Spleen (tissue), 11 donors: ENCODE data around the gene AK8. TPM values are rescaled to one million over a fixed set of nuclear protein-coding genes. Genes with fewer than 3 reads are reported as not detected.

Experiments used
- DNase-seq: peaks from one replicate; pipeline ENCODE4 v3.0.0-alpha.2; 2020
- H3K27ac ChIP-seq, 8 donors: fragments of 200-600 bp; sonication (generic) in 7 of 8; 1 replicate in 4 of 8; 2 replicates in 4 of 8; pipeline versions ENCODE4 v1.5.0 to v1.8.0; 2016 to 2021; ENCODE audit warnings: inconsistent platforms in 4 of 8, mild to moderate bottlenecking in 4 of 8, moderate library complexity in 1 of 8
- H3K27me3 ChIP-seq, 7 donors: fragments of 200-600 bp; sonication (generic) in 6 of 7; replicated peaks in 1 of 7; 1 replicate in 4 of 7; 2 replicates in 3 of 7; pipeline versions ENCODE4 v1.5.0 to v1.8.0; 2016 to 2021; ENCODE audit warnings: inconsistent platforms in 3 of 7, mild to moderate bottlenecking in 1 of 7
- H3K36me3 ChIP-seq, 6 donors: fragments of 200-600 bp; sonication (generic) in 5 of 6; 1 replicate in 4 of 6; 2 replicates in 2 of 6; pipeline versions ENCODE4 v1.5.0 to v1.8.0; 2016 to 2021; ENCODE audit warnings: inconsistent platforms in 2 of 6
- H3K4me1 ChIP-seq, 6 donors: fragments of 200-600 bp; sonication (generic) in 5 of 6; 1 replicate in 3 of 6; 2 replicates in 3 of 6; pipeline versions ENCODE4 v1.5.0 to v1.8.0; 2016 to 2021; ENCODE audit warnings: inconsistent platforms in 3 of 6
- H3K4me3 ChIP-seq, 8 donors: fragments of 200-600 bp; sonication (generic) in 7 of 8; 1 replicate in 4 of 8; 2 replicates in 4 of 8; pipeline versions ENCODE4 v1.5.0 to v1.8.0; 2016 to 2021; ENCODE audit warnings: inconsistent platforms in 4 of 8, mild to moderate bottlenecking in 4 of 8, moderate library complexity in 2 of 8
- H3K9me3 ChIP-seq, 8 donors: fragments of 200-600 bp; sonication (generic) in 7 of 8; 1 replicate in 4 of 8; 2 replicates in 4 of 8; pipeline versions ENCODE4 v1.5.0 to v1.8.0; 2016 to 2021; ENCODE audit warnings: inconsistent platforms in 4 of 8
- CTCF ChIP-seq, 11 experiments: fragments of 200-600 bp in 7 of 11; fragments of 450-650 bp in 4 of 11; sonication (generic) in 4 of 11; IDR thresholded peaks in 8 of 11; conservative IDR thresholded peaks in 3 of 11; 1 replicate in 7 of 11; 2 replicates in 4 of 11; pipeline versions ENCODE4 v1.4.0 to v1.8.0; 2016 to 2021; ENCODE audit warnings: antibody characterized with exemption in 11 of 11, inconsistent platforms in 4 of 11, mild to moderate bottlenecking in 1 of 11
- POLR2A ChIP-seq, 3 donors: fragments of 450-650 bp; IDR thresholded peaks; one replicate each; pipeline ENCODE4 v1.5.1; 2017; ENCODE audit warnings: antibody characterized with exemption in 3 of 3, mild to moderate bottlenecking in 1 of 3
- POLR2AphosphoS5 ChIP-seq, 3 donors: sonication (generic); formaldehyde crosslinking; IDR thresholded peaks; one replicate each; pipeline ENCODE4 v1.5.1; 2017; ENCODE audit warnings: antibody characterized with exemption in 3 of 3
- WGBS, 5 donors: extraction: QIAGEN DNeasy Blood & Tissue Kit in 3 of 5; methylation state at CpG; one replicate each; pipeline versions ENCODE4 v1.1.5 to v1.1.7; 2013 to 2018; 5-methylcytosine and 5-hydroxymethylcytosine counted together
- intact Hi-C: fragments of 100-400 bp; cut with DNase I; formaldehyde crosslinking; loops from one replicate; pipeline ENCODE4 v1.15.0; 2023; ENCODE audit warnings: low total_unique reads
- polyA plus RNA-seq, 3 donors: library from polyadenylated mRNA; stranded (reverse); fragments of 200-250 nt; gene quantifications; one replicate each; pipeline ENCODE4 v1.2.1, GENCODE V29; 2013
- total RNA-seq, 7 donors: library from RNA; depleted of rRNA in 3 of 7; stranded (reverse); fragments of >200 nt in 3 of 7; fragmentation: NEBNext Ultra II Directional in 4 of 7; extraction: Animal tissue kit (Norgen Biotek cat#: 25700) in 4 of 7; gene quantifications; one replicate each; pipeline versions ENCODE4 v1.1.0 to v1.2.1, GENCODE V29; 2016 to 2021
- donor health status: healthy with polysubstance abuse.
- donor health status: DM: no; HTN: no; CAD: no; lungs with moderate emphysema.
- donor health status: DM: no; HTN: no; CAD: no.
- donor health status: Bipolar disorder and iron deficiency.
- donor health status: healthy.
- donor health status: DM: no; HTN: no; CAD: no.
- donor health status: DM: yes; HTN: yes; CAD: no.

AK8 gene
- total and polyA plus RNA-seq, 10 donors, result 0.22 to 1.8 (median 0.93) TPM

- WGBS, 5 donors, result 88 to 94% (median 91%) methylated on average over 1 of the region's 1 CpG
- H3K4me1 ChIP-seq, result no peaks in the 10 kb centered on the region
- peaks cover 0 to 75% (median 42%) of the 10 kb centered on the region in 6 donors for H3K36me3 ChIP-seq
Measured at GRCh38 chr9:132690696-132691095, 187.4 kb downstream of the AK8 start.

GRCh38 chr9:132683873-132684272 is 194.2 kb downstream of the AK8 start:
- peaks cover 0 to 4% (median 0%) of the 10 kb centered on the region in 6 donors for H3K4me1 ChIP-seq
- H3K36me3 ChIP-seq, result peaks cover 0 to 91% (median 57%) of the 10 kb centered on the region in 6 donors
- DNase-seq, result no peak
- H3K4me3 ChIP-seq, result no peak overlapping the region
- intact Hi-C loops, result no loop called here
- no peaks in the 10 kb centered on the region for H3K9me3 ChIP-seq
- no peak overlapping the region for H3K27ac ChIP-seq
- TF ChIP-seq POLR2A (IDR thresholded peaks at IDR 0.05) (no peak), CTCF (IDR thresholded peaks at IDR 0.05 in 8 of 11, conservative IDR thresholded peaks at IDR 0.05 in 3 of 11) (no peak), POLR2AphosphoS5 (IDR thresholded peaks at IDR 0.05) (no peak)
- H3K27me3 ChIP-seq, result no peaks in the 10 kb centered on the region
- 86 to 99% (median 90%) methylated on average over 1 of the region's 1 CpG for WGBS, 5 donors

More at GRCh38 chr9:132690696-132691095, 187.4 kb downstream of the AK8 start:
- no peak for DNase-seq
- TF ChIP-seq CTCF (IDR thresholded peaks at IDR 0.05 in 8 of 11, conservative IDR thresholded peaks at IDR 0.05 in 3 of 11) (no peak), POLR2AphosphoS5 (IDR thresholded peaks at IDR 0.05) (no peak), POLR2A (IDR thresholded peaks at IDR 0.05) (no peak)
- Histone ChIP-seq H3K27ac (no peak overlapping the region), H3K27me3 (no peaks in the 10 kb centered on the region), H3K9me3 (peaks cover 0 to 5% (median 0%) of the 10 kb centered on the region in 8 donors), H3K4me3 (no peak overlapping the region)
- intact Hi-C loops, result loop anchor here (10.0 kb wide), 1 partner anchor 114 kb away; no protein-coding TSS in a partner anchor

- Histone ChIP-seq H3K9me3 (no peaks in the 10 kb centered on the region), H3K27me3 (no peaks in the 10 kb centered on the region), H3K4me1 (peaks cover 0 to 4% (median 0%) of the 10 kb centered on the region in 6 donors), H3K36me3 (peaks cover 0 to 81% (median 49%) of the 10 kb centered on the region in 6 donors), H3K27ac (no peak overlapping the region), H3K4me3 (no peak overlapping the region)
- 75 to 93% (median 79%) methylated on average over 5 of the region's 5 CpGs for WGBS, 5 donors
- intact Hi-C loops, result no loop called here
- no peak for DNase-seq
- TF ChIP-seq POLR2AphosphoS5 (IDR thresholded peaks at IDR 0.05), result no peak
- no peak for TF ChIP-seq CTCF (IDR thresholded peaks at IDR 0.05 in 8 of 11, conservative IDR thresholded peaks at IDR 0.05 in 3 of 11)
- no peak for TF ChIP-seq POLR2A (IDR thresholded peaks at IDR 0.05)
Measured at GRCh38 chr9:132681561-132681960, 196.5 kb downstream of the AK8 start.

GRCh38 chr9:132679946-132680625 is 198.0 kb downstream of the AK8 start:
- Histone ChIP-seq H3K9me3 (no peaks in the 10 kb centered on the region), H3K27me3 (no peaks in the 10 kb centered on the region), H3K36me3 (peaks cover 0 to 66% (median 42%) of the 10 kb centered on the region in 6 donors), H3K4me3 (no peak overlapping the region), H3K4me1 (peaks cover 0 to 10% (median 0%) of the 10 kb centered on the region in 6 donors), H3K27ac (no peak overlapping the region)
- no peak for DNase-seq
- intact Hi-C loops, result no loop called here
- TF ChIP-seq CTCF (IDR thresholded peaks at IDR 0.05 in 8 of 11, conservative IDR thresholded peaks at IDR 0.05 in 3 of 11) (no peak), POLR2A (IDR thresholded peaks at IDR 0.05) (no peak), POLR2AphosphoS5 (IDR thresholded peaks at IDR 0.05) (no peak)
- 56 to 82% (median 59%) methylated on average over 3 of the region's 3 CpGs for WGBS, 5 donors
